ENCODE data around the gene PTS. TPM values are rescaled to one million over a fixed set of nuclear protein-coding genes. Genes with fewer than 3 reads are reported as not detected.

The PTS gene
- total and polyA plus RNA-seq, 12 donors: 22.5 to 75.0 (median 27.7) TPM

GRCh38 chr11:112278803-112279202 lies 52.6 kb downstream of the PTS start:
- H3K36me3 ChIP-seq: no peaks in the 10 kb centered on the region
- no peak overlapping the region for H3K4me3 ChIP-seq
- 78 to 82% methylated on average over 3 of the region's 3 CpGs for WGBS, 2 donors
- DNase-seq: no peak
- intact Hi-C loops (cut with DNase I): loop anchor here in 3 of 10 donors (1.0 to 10.0 kb wide), 3 partner anchors 59 to 164 kb away; no protein-coding TSS in a partner anchor
- no peak for ATAC-seq
- no peak overlapping the region for H3K27ac ChIP-seq
- no peaks in the 10 kb centered on the region for H3K9me3 ChIP-seq
- H3K27me3 ChIP-seq: no peaks in the 10 kb centered on the region
- TF ChIP-seq CTCF (IDR thresholded peaks at IDR 0.05): no peak
- H3K4me1 ChIP-seq: peaks cover 0 to 8% (median 5%) of the 10 kb centered on the region in 9 donors

- intact Hi-C loops (cut with DNase I): loop anchor here (1.0 to 10.0 kb wide), 14 partner anchors 58 to 1015 kb away; no protein-coding TSS in a partner anchor
- TF ChIP-seq CTCF (IDR thresholded peaks at IDR 0.05): peak; percentile 76 to 93 (median 82)
- Histone ChIP-seq H3K9me3 (no peaks in the 10 kb centered on the region), H3K27me3 (no peaks in the 10 kb centered on the region), H3K36me3 (no peaks in the 10 kb centered on the region), H3K4me3 (peak overlapping the region; percentile 8 to 67 (median 54)), H3K27ac (peak overlapping the region in 4 of 10 donors; percentile 5 to 64 (median 47)), H3K4me1 (peaks cover 0 to 8% (median 5%) of the 10 kb centered on the region in 9 donors)
- ATAC-seq: peak; percentile 73 to 92 (median 84)
- 1 to 2% methylated on average over 15 of the region's 15 CpGs for WGBS, 2 donors
- peak; percentile 68 to 80 for DNase-seq
Measured at GRCh38 chr11:112279901-112280267, 53.7 kb downstream of the PTS start.

- WGBS, 2 donors: 1 to 2% methylated on average over 18 of the region's 18 CpGs
Measured at GRCh38 chr11:112280268-112281126, 54.3 kb downstream of the PTS start.

More at GRCh38 chr11:112280268-112281126, 54.3 kb downstream of the PTS start:
- H3K4me1 ChIP-seq: peaks cover 0 to 8% (median 5%) of the 10 kb centered on the region in 9 donors
- H3K27me3 ChIP-seq: no peaks in the 10 kb centered on the region
- DNase-seq (peak in 1 of 2 donors; percentile 70), ATAC-seq (peak; percentile 81 to 96 (median 90))
- no peaks in the 10 kb centered on the region for H3K36me3 ChIP-seq
- peak overlapping the region in 6 of 10 donors; percentile 5 to 64 (median 38) for H3K27ac ChIP-seq
- intact Hi-C loops (cut with DNase I): loop anchor here (1.0 to 10.0 kb wide), 11 partner anchors 58 to 1014 kb away; no protein-coding TSS in a partner anchor
- peak overlapping the region; percentile 8 to 67 (median 54) for H3K4me3 ChIP-seq
- H3K9me3 ChIP-seq: no peaks in the 10 kb centered on the region
- TF ChIP-seq CTCF (IDR thresholded peaks at IDR 0.05): peak; percentile 48 to 72 (median 66)

Measured in heart right ventricle (tissue), 16 donors.